SK-N-SH (cell line): ENCODE data around the gene LRCOL1. TPM values are rescaled to one million over a fixed set of nuclear protein-coding genes. Genes with fewer than 3 reads are reported as not detected.

ENCODE experiments used
- CTCF ChIA-PET: fragments of 300-600, 350-600 bp; formaldehyde crosslinking; extraction: SDS; loops from one replicate; lab custom pipeline; 2021; lab: Yijun Ruan, JAX
- POLR2A ChIA-PET: fragments of 350-600 bp; sonication (Branson Sonifier 250); formaldehyde crosslinking; extraction: SDS; loops from one replicate; lab custom pipeline; 2020; ENCODE audit warnings: antibody characterized with exemption, inconsistent platforms; lab: Yijun Ruan, JAX
- DNase-seq: peaks from one replicate; pipeline ENCODE4 v3.0.0; 2012
- H2AFZ ChIP-seq: fragments of 200-600 bp; sonication (generic); 2 replicates; pipeline ENCODE4 v1.8.1; 2016; ENCODE audit warnings: antibody characterized with exemption, mild to moderate bottlenecking, low read depth
- H3F3A ChIP-seq: fragments of 200-600 bp; sonication (generic); replicated peaks from 2 replicates; pipeline ENCODE3; 2016; ENCODE audit warnings: antibody characterized with exemption, mild to moderate bottlenecking; ENCODE audit not compliant: insufficient read depth
- H3K27ac ChIP-seq, 2 experiments: fragments of 200-500 bp in 1 of 2; fragments of 200-600 bp in 1 of 2; sonication (Bioruptor generic) in 1 of 2; sonication (generic), shearing (Covaris generic) in 1 of 2; 2 replicates each; pipeline versions ENCODE4 v1.5.1 to v1.6.1; 2014 to 2016; ENCODE audit warnings: low read depth in 2 of 2, inconsistent platforms in 1 of 2, low read length in 1 of 2, mild to moderate bottlenecking in 1 of 2, mixed read lengths in 1 of 2
- H3K27me3 ChIP-seq: fragments of 200-600 bp; sonication (generic), shearing (Covaris generic); 2 replicates; pipeline ENCODE4 v1.6.1; 2016; ENCODE audit warnings: mixed run types; ENCODE audit not compliant: insufficient read depth
- H3K36me3 ChIP-seq, 2 experiments: fragments of 200-500 bp in 1 of 2; fragments of 200-600 bp in 1 of 2; sonication (Bioruptor generic) in 1 of 2; sonication (generic) in 1 of 2; replicated peaks in 1 of 2; 2 replicates each; pipeline versions ENCODE3 to v1.5.1; 2014 to 2016; ENCODE audit warnings: low read length in 1 of 2, mild to moderate bottlenecking in 1 of 2; ENCODE audit not compliant: insufficient read depth in 2 of 2, control insufficient read depth in 1 of 2
- H3K4me1 ChIP-seq, 2 experiments: fragments of 200-500 bp in 1 of 2; fragments of 200-600 bp in 1 of 2; sonication (Bioruptor generic) in 1 of 2; sonication (generic), shearing (Covaris generic) in 1 of 2; 2 replicates each; pipeline versions ENCODE4 v1.5.1 to v1.6.1; 2014 to 2016; ENCODE audit warnings: low read depth in 1 of 2, low read length in 1 of 2, mixed run types in 1 of 2; ENCODE audit not compliant: insufficient read depth in 2 of 2, control insufficient read depth in 1 of 2
- H3K4me2 ChIP-seq: fragments of 200-600 bp; sonication (generic), shearing (Covaris generic); 2 replicates; pipeline ENCODE4 v1.6.1; 2017; ENCODE audit warnings: mixed run types
- H3K4me3 ChIP-seq, 2 experiments: fragments of 200-500 bp in 1 of 2; fragments of 200-600 bp in 1 of 2; sonication (Bioruptor generic) in 1 of 2; sonication (generic), shearing (Covaris generic) in 1 of 2; 2 replicates each; pipeline versions ENCODE4 v1.5.1 to v1.8.1; 2014 to 2016; ENCODE audit warnings: low read depth in 2 of 2, inconsistent platforms in 1 of 2, low read length in 1 of 2, mild to moderate bottlenecking in 1 of 2, mixed read lengths in 1 of 2, moderate library complexity in 1 of 2
- H3K79me2 ChIP-seq: fragments of 200-600 bp; sonication (generic); 2 replicates; pipeline ENCODE4 v1.8.1; 2017; ENCODE audit warnings: mild to moderate bottlenecking; ENCODE audit not compliant: insufficient read depth
- H3K9ac ChIP-seq: fragments of 200-600 bp; sonication (generic); 2 replicates; pipeline ENCODE4 v1.6.1; 2017; ENCODE audit warnings: mixed run types
- H3K9me2 ChIP-seq: fragments of 200-600 bp; sonication (generic); 2 replicates; pipeline ENCODE4 v1.6.1; 2017; ENCODE audit warnings: mixed run types
- H3K9me3 ChIP-seq: fragments of 200-600 bp; sonication (generic); 2 replicates; pipeline ENCODE4 v1.6.1; 2017; ENCODE audit warnings: mixed run types, mild to moderate bottlenecking, moderate library complexity
- H4K20me1 ChIP-seq: fragments of 200-600 bp; sonication (generic); 2 replicates; pipeline ENCODE4 v1.6.1; 2017; ENCODE audit warnings: mild to moderate bottlenecking, mixed run types; ENCODE audit not compliant: insufficient read depth
- CHD2 ChIP-seq: fragments of 150-350 bp; IDR thresholded peaks from 2 replicates; pipeline ENCODE4 v1.6.1; 2018; ENCODE audit warnings: low read length; ENCODE audit not compliant: partially characterized antibody
- FOXM1 ChIP-seq: IDR thresholded peaks from 2 replicates; pipeline ENCODE4 v1.4.0; 2012; ENCODE audit warnings: low read depth, mild to moderate bottlenecking
- MXI1 ChIP-seq: IDR thresholded peaks from 2 replicates; pipeline ENCODE4 v1.6.1; 2012; ENCODE audit warnings: mild to moderate bottlenecking, low read depth, low read length, improper control_type of control experiment
- NRF1 ChIP-seq: IDR thresholded peaks from 2 replicates; pipeline ENCODE4 v1.6.1; 2012; ENCODE audit warnings: low read depth, mild to moderate bottlenecking, low read length
- POLR2AphosphoS5 ChIP-seq: IDR thresholded peaks from 2 replicates; pipeline ENCODE4 v1.6.1; 2012; ENCODE audit warnings: low read depth, low read length
- RFX5 ChIP-seq: IDR thresholded peaks from 2 replicates; pipeline ENCODE4 v1.6.1; 2012; ENCODE audit warnings: mild to moderate bottlenecking, improper control_type of control experiment, low read length
- SMC3 ChIP-seq: IDR thresholded peaks from 2 replicates; pipeline ENCODE4 v1.6.1; 2012; ENCODE audit warnings: low read depth, low read length, improper control_type of control experiment
- TEAD4 ChIP-seq: IDR thresholded peaks from 2 replicates; pipeline ENCODE4 v1.4.0; 2012; ENCODE audit warnings: mild to moderate bottlenecking, borderline replicate concordance; ENCODE audit not compliant: insufficient read depth
- ZBTB33 ChIP-seq: IDR thresholded peaks from 2 replicates; pipeline ENCODE4 v1.4.0; 2012; ENCODE audit warnings: low read depth, borderline replicate concordance
- WGBS: methylation state at CpG from one replicate; pipeline ENCODE4 v1.1.6; 2017; ENCODE audit warnings: low lambda C conversion rate; 5-methylcytosine and 5-hydroxymethylcytosine counted together
- polyA plus RNA-seq, 3 experiments: library from polyadenylated mRNA; depleted of rRNA; stranded (reverse); fragments of >200 nt; gene quantifications; 2 replicates each; pipeline ENCODE4 v1.2.3, GENCODE V29; 2012
- TF ChIP-seq, protein P1 (sequence below): fragments of 150-350 bp; IDR thresholded peaks from 2 replicates; pipeline ENCODE4 v1.6.1; 2016; ENCODE audit warnings: mild to moderate bottlenecking, low read depth, low read length
- TF ChIP-seq, protein P2 (sequence below): fragments of 200-600 bp; sonication (generic); IDR thresholded peaks from 2 replicates; pipeline ENCODE4 v1.6.1; 2017; ENCODE audit warnings: antibody characterized with exemption, mild to moderate bottlenecking, moderate library complexity

The LRCOL1 gene
- polyA plus RNA-seq, 1 of the 3 experiments (the other 2 are of a cell fraction), result 1.1 TPM

GRCh38 chr12:132581348-132582057 is 28.9 kb downstream of the LRCOL1 start:
- Histone ChIP-seq H4K20me1 (no peaks in the 10 kb centered on the region), H3K27me3 (no peaks in the 10 kb centered on the region), H3K27ac (no peak overlapping the region), H3K79me2 (no peaks in the 10 kb centered on the region), H3K9ac (no peak overlapping the region), H3K4me2 (no peak overlapping the region), H2AFZ (no peak overlapping the region), H3F3A (peaks cover 8% of the 10 kb centered on the region), H3K9me2 (no peaks in the 10 kb centered on the region), H3K9me3 (no peaks in the 10 kb centered on the region), H3K4me1 (no peaks in the 10 kb centered on the region), H3K36me3 (peaks cover 0 to 31% of the 10 kb centered on the region in 2 experiments), H3K4me3 (no peak overlapping the region)
- no peak for DNase-seq
- POLR2A ChIA-PET, result no interaction called here
- 94% methylated on average over 6 of the region's 17 CpGs for WGBS
- CTCF ChIA-PET, result interaction anchor here (1.0 to 3.2 kb wide), 3 partner anchors 10 to 33 kb away, joined by 3 to 12 read pairs (median 4); no protein-coding TSS in a partner anchor
- TF ChIP-seq POLR2AphosphoS5 (no peak), FOXM1 (no peak), RFX5 (no peak), MXI1 (no peak), ZBTB33 (no peak), NRF1 (no peak), TEAD4 (no peak), CHD2 (no peak), SMC3 (no peak)
- TF ChIP-seq, protein P1, sequence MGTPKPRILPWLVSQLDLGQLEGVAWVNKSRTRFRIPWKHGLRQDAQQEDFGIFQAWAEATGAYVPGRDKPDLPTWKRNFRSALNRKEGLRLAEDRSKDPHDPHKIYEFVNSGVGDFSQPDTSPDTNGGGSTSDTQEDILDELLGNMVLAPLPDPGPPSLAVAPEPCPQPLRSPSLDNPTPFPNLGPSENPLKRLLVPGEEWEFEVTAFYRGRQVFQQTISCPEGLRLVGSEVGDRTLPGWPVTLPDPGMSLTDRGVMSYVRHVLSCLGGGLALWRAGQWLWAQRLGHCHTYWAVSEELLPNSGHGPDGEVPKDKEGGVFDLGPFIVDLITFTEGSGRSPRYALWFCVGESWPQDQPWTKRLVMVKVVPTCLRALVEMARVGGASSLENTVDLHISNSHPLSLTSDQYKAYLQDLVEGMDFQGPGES, result no peak
- TF ChIP-seq, protein P2, sequence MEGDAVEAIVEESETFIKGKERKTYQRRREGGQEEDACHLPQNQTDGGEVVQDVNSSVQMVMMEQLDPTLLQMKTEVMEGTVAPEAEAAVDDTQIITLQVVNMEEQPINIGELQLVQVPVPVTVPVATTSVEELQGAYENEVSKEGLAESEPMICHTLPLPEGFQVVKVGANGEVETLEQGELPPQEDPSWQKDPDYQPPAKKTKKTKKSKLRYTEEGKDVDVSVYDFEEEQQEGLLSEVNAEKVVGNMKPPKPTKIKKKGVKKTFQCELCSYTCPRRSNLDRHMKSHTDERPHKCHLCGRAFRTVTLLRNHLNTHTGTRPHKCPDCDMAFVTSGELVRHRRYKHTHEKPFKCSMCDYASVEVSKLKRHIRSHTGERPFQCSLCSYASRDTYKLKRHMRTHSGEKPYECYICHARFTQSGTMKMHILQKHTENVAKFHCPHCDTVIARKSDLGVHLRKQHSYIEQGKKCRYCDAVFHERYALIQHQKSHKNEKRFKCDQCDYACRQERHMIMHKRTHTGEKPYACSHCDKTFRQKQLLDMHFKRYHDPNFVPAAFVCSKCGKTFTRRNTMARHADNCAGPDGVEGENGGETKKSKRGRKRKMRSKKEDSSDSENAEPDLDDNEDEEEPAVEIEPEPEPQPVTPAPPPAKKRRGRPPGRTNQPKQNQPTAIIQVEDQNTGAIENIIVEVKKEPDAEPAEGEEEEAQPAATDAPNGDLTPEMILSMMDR, result no peak
